ENCODE measurements around the gene DNAH2.

The DNAH2 gene

DNA sequence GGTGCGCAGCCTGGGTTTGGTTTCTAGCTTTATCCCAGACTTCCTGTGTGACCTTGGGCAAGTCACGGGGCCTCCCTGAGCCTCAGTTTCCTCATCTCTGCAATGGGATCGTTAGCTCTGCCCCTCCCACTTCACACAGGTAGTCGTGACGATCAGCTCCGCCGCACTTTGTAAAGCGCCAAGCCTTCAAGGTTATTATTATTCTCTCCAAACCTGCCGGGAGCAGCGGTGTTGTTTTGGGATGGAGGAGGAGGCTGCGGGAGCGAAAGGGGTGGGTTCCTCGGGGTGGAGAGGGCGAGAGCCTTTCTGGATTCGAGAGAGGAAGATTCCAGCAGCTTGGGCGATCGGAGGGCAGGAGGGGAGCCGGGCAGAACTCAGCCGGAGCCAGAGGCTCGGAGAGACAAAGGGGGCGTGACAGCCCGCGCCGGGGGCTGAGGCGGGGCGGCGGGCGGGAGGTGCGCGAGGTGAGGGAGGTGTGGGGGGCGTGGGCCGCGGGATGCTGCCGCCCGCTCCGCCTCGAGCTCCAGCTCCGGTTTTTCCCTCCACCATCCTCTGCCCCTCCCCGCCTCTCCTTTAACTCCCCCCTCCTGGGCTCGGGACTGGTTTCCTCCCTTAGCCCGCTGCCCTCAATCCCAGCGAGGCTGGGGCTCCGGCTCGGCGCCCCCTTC lies 12.8 kb upstream of the DNAH2 start, which contains the start of gene EFNB3:
TSS of gene EFNB3 (plus strand) at position 602 of the 668 bp plus-strand sequence. CDS start 397 bp downstream, outside the sequence.
- no peak for DNase-seq

DNA sequence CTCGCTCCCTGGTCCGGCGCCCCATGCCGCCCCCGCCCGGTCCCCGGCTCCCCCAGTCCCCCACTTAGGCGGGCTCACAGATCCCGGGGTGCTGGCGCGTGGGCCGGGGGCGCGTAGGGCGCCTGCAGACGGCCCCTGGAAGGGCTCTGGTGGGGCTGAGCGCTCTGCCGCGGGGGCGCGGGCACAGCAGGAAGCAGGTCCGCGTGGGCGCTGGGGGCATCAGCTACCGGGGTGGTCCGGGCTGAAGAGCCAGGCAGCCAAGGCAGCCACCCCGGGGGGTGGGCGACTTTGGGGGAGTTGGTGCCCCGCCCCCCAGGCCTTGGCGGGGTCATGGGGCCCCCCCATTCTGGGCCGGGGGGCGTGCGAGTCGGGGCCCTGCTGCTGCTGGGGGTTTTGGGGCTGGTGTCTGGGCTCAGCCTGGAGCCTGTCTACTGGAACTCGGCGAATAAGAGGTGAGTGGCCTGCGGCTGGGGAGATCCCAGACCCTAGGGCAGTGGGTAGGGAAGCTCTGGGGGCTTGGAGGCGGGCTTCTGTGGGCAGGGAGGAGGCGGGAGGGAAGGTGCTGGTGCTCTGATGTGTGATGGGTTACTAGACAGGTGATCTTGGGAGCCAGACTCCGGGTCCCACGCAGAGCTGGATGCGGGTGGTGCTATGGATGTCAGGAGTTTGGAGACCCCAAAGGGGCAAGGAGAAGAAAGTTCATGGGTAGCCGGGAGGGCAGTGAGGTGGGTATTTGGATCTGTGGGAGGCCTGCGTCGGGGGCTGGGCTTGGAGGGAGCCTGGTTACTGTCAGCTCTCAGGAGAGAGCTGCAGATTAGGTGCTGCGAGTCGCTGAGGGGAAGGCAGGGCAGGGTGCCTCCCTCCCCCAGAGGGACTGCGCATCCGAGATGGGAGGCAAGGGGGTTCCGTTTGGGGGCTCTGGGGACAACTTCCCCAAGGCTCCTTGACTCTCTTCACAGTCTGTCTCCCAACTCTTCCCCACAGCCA lies 12.0 kb upstream of the DNAH2 start:
- no peak for DNase-seq

DNA sequence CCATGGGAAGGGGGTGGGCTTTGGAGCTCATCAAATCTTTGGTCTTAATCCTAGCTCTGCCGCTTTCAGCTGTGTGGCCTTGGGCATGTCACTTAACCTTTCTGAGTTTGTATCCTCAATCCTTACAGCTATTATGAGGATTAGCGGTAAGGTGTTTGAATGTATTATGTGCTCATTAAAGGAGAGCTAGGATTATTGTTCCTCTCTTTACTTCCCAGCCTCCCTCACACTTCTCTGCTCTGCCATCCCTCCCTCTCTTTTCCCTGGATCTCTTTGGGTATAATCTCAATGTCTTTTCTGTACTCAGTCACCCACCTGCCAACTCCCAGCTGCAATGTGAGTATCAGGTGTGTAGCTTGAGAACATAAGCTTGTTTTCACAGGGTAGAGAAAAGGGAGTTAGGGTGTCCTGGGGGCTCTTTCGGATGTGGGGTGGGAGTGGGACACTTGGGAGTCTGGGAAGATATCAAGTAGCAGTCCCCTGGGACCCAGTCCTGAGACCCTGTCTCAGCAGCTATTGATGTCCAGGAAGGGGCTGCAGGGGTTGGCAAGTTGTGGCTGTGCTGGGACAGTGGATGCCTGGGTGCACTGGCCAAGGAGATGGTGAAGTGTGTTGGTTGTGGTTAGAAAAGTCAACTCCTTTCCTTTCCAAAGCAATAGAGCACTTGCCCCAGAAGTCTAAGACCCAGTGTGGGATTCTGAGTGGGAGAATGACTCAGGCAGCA lies 10.8 kb upstream of the DNAH2 start:
- DNase-seq: no peak

DNA sequence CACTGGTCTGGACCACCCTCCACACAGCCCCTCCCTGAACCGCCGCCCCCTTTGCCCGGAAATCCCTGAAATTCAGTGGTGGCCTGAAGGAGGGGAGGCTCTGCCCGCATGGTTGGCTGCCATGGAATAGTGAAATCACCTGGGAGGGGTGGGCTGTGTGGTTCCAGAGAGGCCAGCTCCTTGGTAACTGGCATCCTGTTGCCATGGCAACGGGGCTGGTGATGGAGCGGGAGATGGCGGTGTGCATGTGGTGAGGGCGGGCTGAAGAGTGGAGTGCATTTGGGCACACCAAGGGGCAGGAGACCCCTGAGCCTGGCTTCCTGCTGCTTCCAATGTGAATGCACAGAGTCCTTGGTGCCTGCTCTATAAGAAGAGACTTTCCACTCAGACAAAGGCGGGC lies 10.1 kb upstream of the DNAH2 start:
- DNase-seq: no peak

- no peak for DNase-seq
Measured at GRCh38 chr17:7707858-7708750, 9.4 kb upstream of the DNAH2 start.

DNA sequence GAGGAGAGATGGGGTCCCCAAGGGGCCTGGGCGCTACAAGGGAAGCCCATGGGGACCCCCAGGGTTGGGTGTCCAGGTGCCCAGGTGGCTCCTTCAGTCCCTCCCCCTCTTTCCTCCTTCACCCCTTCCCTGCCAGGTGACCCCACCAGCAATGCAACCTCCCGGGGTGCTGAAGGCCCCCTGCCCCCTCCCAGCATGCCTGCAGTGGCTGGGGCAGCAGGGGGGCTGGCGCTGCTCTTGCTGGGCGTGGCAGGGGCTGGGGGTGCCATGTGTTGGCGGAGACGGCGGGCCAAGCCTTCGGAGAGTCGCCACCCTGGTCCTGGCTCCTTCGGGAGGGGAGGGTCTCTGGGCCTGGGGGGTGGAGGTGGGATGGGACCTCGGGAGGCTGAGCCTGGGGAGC lies 8.5 kb upstream of the DNAH2 start:
- no peak for DNase-seq

GRCh38 chr17:7710301-7710700 lies 7.2 kb upstream of the DNAH2 start:
- DNase-seq: no peak

- no peak for DNase-seq
Measured at GRCh38 chr17:7711051-7711755, 6.3 kb upstream of the DNAH2 start.

DNA sequence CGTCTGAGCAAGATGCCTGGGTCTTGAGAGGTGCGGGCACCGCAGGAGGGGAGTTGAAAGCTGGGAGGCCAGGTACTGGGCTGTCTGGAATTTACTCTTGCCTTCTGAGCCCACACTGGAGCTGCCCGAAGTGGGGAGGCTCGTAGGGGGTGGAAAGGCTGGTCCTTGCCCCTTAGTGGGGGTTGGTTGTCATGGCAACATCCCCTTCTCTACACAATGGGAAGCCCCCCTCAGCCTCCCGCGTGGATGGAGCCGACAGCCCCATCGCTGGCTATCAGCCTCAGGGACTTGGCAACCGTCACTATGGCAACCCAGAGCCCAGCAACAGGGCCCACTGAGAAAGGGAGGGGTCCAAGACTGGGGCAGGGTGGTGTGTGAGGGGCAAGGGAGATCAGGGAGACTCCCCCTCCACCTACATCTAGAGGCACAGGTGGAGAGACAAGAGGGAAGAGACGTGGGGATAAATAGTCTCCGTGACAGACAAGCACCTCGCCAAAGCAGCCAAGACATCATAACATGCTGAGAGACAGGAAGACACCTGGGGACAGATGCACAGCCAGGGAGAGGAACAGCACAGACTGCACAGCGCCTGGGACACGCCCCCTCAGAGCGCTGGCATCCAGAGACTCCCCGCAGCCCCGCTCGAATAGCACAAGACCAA lies 5.3 kb upstream of the DNAH2 start:
- DNase-seq: no peak

DNA sequence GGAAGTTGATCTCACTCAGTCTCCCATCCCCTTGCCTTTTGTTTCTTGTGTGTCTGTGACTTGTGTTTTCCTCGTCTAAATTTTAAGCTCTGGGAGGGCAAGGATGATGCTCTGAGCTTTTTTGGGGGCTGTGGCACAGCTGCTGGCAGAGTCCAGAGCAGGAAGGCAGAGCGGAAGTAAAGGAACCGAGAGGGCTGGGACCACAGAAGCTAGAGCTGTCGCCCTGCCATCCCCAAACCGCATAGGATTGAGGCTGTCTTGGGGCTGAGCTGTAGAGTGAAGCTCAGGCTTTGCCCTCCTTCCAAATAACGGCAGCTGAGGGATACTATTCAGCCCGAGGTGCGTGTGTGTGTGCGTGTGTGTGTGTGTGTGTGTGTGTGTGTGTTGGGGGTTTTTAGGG lies 3.8 kb upstream of the DNAH2 start:
- no peak for DNase-seq

GRCh38 chr17:7714721-7715594 lies 2.6 kb upstream of the DNAH2 start:
- DNase-seq: no peak

GRCh38 chr17:7715936-7716886 lies 1.3 kb upstream of the DNAH2 start:
- DNase-seq: no peak

GRCh38 chr17:7717756-7718350 lies 309 bp downstream of the DNAH2 start:
- no peak for DNase-seq

- DNase-seq: no peak
Measured at GRCh38 chr17:7719661-7720060, 2.1 kb downstream of the DNAH2 start.

DNA sequence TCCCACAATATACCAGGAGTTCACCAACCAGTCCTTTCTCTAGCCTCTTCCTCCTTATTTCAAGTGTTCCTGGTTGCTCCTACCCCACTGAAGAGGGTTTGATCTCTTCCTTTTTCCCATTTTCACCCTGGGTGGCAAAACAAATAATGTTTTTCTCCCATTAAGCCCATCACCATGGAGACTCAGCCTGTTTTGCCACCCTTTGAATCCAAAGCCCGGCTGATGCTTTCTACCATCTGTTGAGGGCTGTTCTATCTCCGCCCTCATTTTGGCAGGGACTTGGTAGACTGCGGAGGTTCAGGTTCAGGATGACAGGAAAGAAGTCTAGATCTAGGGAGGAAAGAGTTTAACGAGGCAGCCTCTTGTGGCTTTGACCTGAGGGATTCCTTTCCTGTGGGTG lies 2.6 kb downstream of the DNAH2 start:
- no peak for DNase-seq

- DNase-seq: no peak
Measured at GRCh38 chr17:7721612-7722011, 4.1 kb downstream of the DNAH2 start.

- DNase-seq: no peak
Measured at GRCh38 chr17:7727886-7728285, 10.3 kb downstream of the DNAH2 start.

DNA sequence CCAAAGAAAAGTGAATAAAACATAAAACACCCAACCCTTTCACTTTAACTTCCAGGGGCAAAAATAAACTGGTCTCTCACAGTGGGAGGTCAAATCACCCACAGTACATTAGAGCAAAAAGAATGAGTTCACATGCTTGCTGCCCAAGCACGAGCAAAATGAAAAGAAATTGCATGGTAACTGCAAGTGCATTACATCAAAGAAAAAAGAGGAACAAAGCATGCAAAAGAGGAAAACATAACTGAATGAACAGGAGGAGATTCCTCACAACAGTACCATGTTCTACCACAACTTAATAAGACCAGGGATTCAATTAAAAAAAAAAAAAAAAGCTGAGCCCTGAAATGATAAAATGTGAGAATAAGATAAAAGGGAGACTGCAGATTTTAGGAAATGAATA lies 12.3 kb downstream of the DNAH2 start:
- no peak for DNase-seq
